SKM-1 treated with dmso at 0.1 percent for 144 hours (cell line): Measurements from ENCODE around the gene INHBA.

Source experiments
- DNase-seq: peaks from one replicate; lab custom pipeline; 2025; ENCODE audit not compliant: unreplicated experiment; lab: John Stamatoyannopoulos, UW

INHBA gene

GRCh38 chr7:41711283-41712064 is 8.6 kb upstream of the INHBA start:
- DNase-seq = peak; percentile 38

- DNase-seq = no peak
Measured at GRCh38 chr7:41710838-41711237, 7.9 kb upstream of the INHBA start.

GRCh38 chr7:41709621-41710020 is 6.7 kb upstream of the INHBA start:
- DNase-seq = no peak

GRCh38 chr7:41708581-41709358 is 5.9 kb upstream of the INHBA start:
- DNase-seq = no peak

GRCh38 chr7:41706228-41706930 is 3.5 kb upstream of the INHBA start:
- DNase-seq = no peak

- DNase-seq = peak; percentile 86
Measured at GRCh38 chr7:41705109-41705901, 2.4 kb upstream of the INHBA start.

GRCh38 chr7:41701068-41701941 is 1.6 kb downstream of the INHBA start:
- no peak for DNase-seq

- no peak for DNase-seq
Measured at GRCh38 chr7:41700044-41700471, 2.8 kb downstream of the INHBA start.

- DNase-seq = no peak
Measured at GRCh38 chr7:41699516-41699915, 3.4 kb downstream of the INHBA start.

GRCh38 chr7:41698726-41699125 is 4.2 kb downstream of the INHBA start:
- no peak for DNase-seq

- no peak for DNase-seq
Measured at GRCh38 chr7:41698114-41698513, 4.8 kb downstream of the INHBA start.

- peak; percentile 47 for DNase-seq
Measured at GRCh38 chr7:41696323-41696916, 6.5 kb downstream of the INHBA start.

GRCh38 chr7:41695661-41696322 is 7.1 kb downstream of the INHBA start:
- no peak for DNase-seq

GRCh38 chr7:41694495-41694894 is 8.4 kb downstream of the INHBA start:
- no peak for DNase-seq

GRCh38 chr7:41693150-41693997 is 9.5 kb downstream of the INHBA start:
- no peak for DNase-seq

GRCh38 chr7:41692251-41692650 is 10.6 kb downstream of the INHBA start:
- no peak for DNase-seq

- no peak for DNase-seq
Measured at GRCh38 chr7:41691286-41692190, 11.4 kb downstream of the INHBA start.
